Smooth muscle cell of the brain vasculature (primary cell): ENCODE data around the gene POLR3GL.

Experiments
- DNase-seq: peaks from one replicate; pipeline ENCODE4 v3.0.0-alpha.2; 2012; ENCODE audit warnings: low read depth, low spot score

The POLR3GL gene

GRCh38 chr1:145974721-145975120, 10.2 kb downstream of the POLR3GL start:
- no peak for DNase-seq

GRCh38 chr1:145975216-145975615, 10.7 kb downstream of the POLR3GL start:
- DNase-seq, result no peak

DNA sequence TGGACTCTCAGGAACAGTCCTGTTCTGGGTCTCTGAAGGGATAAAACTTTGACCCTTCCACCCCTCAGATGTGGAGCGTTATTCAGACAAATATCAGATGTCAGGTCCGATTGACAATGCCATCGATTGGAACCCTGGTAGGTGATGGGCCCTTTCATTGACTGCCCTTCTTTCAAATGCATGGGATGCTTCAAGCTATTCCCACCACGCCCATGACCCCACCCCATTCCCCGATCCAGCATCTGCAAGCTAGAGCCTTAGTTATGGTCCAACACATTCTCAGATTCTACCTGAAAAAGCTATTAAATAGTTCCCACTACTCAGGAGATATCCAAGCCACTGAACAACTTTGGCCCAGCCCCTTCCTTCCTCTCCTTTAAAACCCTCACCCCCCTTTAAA, 12.5 kb downstream of the POLR3GL start:
- DNase-seq, result no peak

GRCh38 chr1:145977486-145978470, 13.3 kb downstream of the POLR3GL start:
- DNase-seq, result no peak

GRCh38 chr1:145978471-145978853, 14.0 kb downstream of the POLR3GL start:
- no peak for DNase-seq

- DNase-seq, result peak; percentile 100
Measured at GRCh38 chr1:145978854-145979745, 14.6 kb downstream of the POLR3GL start.

GRCh38 chr1:145979746-145980456, 15.4 kb downstream of the POLR3GL start:
- no peak for DNase-seq

DNA sequence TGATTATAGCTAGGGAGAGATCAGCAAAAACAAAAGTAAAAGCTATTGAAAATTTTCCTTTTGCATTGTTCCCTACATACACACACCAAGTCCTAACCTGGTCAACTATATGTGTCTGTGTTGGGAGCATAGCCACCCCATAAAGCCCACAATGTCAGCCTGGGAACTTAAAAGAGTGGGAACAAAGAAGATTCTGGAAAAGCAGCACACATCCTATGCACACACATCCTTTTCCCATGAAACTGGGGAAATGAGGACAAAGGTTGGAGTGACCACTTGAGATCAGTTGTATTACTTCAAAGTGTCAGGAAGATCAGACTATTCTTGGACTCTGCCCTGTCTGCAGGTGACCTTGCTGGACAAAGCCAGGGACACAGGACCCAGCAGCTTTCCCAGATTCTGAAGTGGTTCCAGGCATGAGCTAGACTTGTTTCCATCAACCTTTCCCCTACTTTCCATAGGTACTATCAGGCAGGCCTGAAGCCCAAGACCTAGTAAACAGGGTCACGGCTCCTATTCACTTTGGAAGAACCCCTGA, 16.0 kb downstream of the POLR3GL start:
- no peak for DNase-seq

DNA sequence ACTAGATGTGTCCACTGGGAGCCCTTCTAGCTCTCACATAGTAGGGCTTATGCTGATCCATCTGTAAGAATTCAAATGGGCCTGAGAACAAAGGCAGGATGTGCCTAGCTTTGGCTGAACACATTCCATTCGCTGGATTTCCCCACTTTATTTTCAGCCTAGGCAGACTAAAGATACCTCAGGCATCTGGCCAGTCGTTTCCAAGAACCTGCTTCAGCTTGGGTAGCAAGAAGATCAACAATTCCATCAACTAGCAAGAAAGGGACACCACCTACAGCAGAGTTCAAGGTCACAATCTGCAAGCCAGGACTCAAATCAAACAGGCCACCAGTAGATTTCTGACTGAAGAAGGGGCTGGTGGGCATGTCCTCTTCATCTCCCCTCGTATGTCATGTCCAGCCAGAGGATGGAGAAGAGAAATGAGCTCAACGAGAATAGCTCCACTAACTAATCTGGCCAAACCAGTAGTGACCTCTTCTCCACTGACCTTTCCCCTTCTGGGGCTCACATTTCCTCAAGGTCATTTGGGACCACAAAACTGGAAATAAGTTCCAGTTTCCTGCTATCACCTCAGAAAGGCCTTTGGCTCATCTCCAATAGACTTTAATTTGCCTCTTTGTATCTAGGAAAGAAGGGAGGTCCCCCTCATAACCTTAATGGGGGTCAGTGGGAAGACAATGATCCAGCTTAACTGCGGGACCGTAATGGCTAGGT, 17.7 kb downstream of the POLR3GL start:
- DNase-seq, result no peak

GRCh38 chr1:145983206-145983675, 18.8 kb downstream of the POLR3GL start:
- DNase-seq, result no peak

DNA sequence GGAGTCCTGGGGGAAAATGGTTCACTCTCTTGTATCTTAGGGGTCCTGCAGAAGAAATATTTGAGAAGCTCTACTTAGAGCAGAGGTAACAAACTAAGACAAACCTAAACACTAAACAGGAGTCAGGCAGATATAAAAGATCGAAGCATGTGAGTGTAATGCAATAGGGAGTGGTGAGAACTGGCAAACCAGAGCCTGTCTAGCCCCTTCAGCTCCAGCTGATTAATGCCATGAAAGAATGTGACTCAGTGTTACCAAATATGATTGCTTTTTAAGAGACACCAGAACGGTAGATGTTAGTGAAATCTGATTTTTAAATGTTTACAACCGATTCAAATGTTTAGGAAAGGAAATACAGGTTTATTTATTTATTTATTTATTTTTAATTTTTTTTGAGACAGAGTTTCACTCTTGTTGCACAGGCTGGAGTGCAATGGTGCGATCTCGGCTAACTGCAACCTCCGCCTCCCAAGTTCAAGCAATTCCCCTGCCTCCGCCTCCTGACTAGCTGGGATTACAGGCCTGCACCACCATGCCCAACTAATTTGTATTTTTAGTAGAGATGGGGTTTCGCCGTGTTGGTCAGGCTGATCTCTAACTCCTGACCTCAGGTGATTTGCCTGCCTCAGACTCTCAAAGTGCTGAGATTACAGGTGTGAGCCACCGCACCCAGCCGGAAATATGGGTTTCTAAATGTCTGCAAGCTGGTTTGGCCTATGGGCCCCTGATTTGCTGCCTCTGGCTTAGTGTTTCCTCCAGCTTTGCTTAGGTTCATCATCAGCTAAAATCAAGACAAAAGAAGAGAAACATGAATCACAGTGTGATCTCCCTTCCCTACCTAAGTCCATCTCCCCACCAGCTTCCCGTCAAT, 19.7 kb downstream of the POLR3GL start:
- no peak for DNase-seq

DNA sequence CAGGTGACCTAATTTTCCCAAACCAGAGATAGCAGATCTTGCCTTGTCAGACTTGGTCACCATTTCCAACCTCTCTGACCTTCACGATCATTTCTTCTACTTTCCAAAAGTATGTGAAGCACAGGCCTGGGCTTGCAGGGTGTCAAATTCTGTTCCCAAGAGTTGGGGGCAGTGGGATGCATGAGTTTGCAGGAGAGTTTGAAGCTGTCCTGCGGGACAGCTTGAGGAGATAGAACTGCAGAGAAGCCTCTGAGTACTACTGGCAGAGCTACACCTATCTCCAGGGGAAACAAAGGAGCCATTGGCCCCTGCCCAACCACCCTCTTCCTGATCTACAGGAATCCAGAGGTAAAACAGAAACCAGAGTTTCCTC, 20.6 kb downstream of the POLR3GL start:
- no peak for DNase-seq

DNA sequence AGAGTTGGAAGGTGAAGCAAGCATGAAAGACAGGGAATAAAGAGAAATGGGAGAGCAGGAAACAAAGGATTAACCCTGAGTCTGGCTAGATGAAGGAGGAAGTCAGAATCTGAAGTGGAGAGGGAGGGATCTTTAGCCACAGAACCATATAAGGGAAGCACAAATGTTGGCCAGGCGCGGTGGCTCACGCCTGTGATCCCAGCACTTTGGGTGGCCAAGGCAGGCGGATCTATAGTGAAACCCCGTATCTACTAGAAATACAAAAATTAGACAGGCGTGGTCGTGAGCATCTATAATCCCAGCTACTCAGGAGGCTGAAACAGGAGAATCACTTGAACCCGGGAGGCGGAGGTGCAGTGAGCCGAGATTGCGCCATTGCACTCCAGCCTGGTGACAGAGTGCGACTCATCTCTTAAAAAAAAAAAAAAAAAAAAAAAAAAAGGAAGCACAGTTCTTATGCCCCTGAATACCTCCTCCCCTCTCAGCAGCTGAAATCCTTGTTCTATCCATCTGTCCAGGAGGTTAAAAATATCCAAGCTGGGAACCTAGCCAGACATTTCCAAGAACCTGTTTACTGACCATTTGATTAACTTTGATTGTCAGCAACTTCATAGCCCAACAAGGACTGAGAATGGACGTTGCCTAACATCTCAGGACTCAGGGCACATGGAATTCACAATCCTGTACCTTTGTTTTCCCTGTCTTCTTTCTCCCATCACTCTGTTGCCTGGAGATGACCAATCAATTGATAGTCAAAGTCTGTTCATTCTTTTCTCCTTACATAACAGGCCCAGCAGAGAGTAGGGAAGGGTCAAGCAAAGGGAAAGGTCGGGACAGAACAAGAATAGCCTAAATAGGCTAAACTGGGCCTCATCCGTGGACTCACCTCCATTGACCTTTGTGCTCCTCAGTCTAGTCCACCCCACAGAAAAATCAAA, 21.3 kb downstream of the POLR3GL start:
- DNase-seq, result no peak

DNA sequence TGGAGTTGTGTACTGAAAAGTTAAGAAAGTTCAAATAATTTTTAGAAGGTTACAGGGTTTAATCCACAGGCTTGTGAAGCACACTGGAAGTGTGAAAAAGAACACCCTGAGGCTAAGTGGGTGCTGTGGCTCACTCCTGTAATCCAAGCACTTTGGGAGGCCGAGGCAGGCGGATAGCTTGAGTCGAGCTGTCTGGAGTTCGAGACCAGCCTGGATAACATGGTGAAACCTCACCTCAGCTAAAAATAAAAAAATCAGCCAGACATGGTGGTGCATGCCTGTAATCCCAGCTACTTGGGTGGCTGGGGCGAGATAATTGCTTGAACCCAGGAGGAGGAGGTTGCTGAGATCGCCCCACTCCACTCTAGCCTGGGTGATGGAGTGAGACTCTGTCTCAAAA, 22.1 kb downstream of the POLR3GL start:
- DNase-seq, result no peak

DNA sequence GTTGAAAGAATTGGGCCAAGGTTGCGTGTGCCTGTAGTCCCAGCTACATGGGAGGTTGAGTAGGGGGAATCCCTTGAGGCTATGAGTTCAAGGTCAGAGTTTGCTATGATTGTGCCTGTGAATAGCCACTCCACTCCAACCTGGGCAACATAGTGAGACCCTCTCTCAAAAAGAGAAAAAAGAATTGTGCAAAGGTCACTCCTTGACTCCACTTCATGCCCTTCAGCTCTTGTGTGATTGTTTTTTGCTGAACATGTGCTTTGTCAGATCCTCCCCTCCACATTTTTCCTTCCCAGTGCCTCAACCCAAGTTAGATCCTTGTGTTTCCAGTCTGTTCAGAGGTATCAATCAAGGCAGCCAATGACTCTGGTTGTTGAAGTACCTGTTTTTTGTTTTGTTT, 23.4 kb downstream of the POLR3GL start:
- no peak for DNase-seq

GRCh38 chr1:145988773-145989172, 24.3 kb downstream of the POLR3GL start:
- no peak for DNase-seq

- DNase-seq, result no peak
Measured at GRCh38 chr1:145990249-145990855, 25.9 kb downstream of the POLR3GL start.

DNA sequence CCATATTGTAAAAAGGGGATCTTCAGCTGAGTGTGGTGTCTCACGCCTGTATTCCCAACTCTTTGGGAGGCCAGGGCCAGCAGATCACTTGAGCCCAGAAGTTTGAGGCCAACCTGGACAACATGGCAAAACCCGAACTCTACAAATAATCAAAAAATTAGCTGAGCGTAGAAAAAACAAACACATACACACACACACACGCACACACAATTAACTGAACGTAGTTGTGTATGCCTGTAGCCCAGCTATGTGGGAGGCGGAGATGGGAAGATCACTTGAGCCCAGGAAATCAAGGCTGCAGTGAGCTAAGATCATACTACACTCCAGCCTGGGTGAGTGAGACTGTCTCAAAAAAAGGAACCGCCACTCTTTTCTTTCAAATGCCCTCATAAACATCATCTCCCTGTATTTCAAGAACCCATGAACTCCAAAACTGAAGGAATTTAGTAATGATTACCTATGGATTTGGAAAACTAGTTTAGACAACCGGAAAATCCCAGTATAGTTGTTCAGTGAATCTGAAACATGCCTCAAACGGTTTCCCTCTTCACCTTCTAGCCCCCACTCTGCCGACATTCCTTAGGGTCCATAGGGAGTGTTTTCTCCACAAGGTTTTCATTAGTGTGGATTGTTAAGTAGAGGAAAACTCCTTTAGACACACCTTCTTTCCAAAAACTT, 27.4 kb downstream of the POLR3GL start:
- DNase-seq, result no peak
